NCI-H128 (cell line): ENCODE measurements around the gene HHLA2.
A peak's percentile ranks its signal among the peaks of the same experiment; 100 is the strongest.
"Not testable (repeated sequence)": the region's sequence is repeated elsewhere in the genome, so short reads cannot be mapped to it uniquely, and the experiment has no call there.

Experiments
- DNase-seq: peaks from one replicate; lab custom pipeline; 2025; ENCODE audit not compliant: unreplicated experiment; lab: John Stamatoyannopoulos, UW

HHLA2 gene

DNA sequence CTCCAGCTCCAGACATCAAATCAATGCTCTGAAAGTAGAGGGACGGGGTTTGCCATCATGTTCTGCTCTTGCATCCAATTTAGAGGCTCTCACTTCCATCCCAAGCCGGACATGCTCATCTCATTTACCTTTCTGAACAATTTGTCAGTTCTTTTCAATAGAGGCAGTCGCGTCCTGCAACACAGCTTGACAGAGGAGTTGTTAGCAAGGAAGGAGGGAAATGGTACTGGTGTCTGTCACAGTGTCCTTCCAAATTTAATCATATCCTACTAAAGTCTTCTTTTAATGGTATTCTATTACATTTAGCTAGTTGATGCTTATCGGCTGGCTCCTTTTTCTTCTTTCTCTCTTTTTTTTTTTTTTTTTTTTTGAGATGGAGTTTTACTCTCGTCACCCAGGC is 45.6 kb downstream of the HHLA2 start:
- DNase-seq = no peak

DNA sequence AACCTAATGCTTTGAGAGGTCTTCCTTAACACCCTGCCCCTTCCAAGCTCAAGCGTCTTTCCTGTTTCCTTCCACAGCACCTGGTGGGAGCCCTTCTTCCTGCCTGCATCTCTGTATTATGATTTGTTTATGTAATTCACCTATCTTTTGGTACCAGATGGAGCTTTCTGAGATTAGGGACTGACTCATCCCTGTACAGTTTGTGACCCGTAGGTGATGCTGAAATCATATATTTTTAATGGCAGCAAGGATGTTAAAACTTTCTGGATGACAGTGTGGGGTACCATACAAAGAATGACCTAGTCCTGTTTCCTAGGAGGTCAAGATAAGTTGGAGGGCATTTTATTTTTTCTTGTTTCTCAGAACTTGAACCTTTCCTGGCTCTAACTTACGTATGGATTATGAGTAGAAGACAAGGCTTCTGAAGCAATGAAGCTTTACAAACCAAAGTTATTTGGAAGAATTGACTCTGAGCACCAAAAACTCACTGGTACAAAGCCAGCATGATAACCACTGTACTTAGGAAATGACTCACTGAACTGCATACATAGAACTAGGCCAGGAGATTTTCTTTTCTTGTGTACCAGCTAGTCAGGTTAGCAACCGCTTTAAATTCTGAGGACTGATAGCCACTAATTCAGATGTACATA is 46.6 kb downstream of the HHLA2 start:
- DNase-seq = no peak

DNA sequence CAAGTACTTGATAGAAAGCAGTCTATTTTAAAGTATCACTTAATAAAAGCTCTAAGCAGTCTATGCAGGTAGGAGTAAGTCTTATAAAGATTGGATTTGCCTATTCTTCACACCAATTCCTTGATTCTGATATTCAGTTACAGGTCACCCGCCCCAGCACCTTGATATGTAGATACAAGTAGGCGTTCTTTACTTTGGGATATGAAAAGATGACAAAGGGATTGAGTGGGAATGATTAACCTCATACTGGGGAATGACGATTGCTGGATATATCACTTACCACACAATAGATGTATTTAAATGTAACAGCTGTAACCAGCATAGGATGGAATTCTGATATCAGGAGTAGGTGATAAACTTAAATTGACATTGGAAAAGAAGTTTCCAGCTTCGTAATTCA is 47.1 kb downstream of the HHLA2 start:
- no peak for DNase-seq

DNA sequence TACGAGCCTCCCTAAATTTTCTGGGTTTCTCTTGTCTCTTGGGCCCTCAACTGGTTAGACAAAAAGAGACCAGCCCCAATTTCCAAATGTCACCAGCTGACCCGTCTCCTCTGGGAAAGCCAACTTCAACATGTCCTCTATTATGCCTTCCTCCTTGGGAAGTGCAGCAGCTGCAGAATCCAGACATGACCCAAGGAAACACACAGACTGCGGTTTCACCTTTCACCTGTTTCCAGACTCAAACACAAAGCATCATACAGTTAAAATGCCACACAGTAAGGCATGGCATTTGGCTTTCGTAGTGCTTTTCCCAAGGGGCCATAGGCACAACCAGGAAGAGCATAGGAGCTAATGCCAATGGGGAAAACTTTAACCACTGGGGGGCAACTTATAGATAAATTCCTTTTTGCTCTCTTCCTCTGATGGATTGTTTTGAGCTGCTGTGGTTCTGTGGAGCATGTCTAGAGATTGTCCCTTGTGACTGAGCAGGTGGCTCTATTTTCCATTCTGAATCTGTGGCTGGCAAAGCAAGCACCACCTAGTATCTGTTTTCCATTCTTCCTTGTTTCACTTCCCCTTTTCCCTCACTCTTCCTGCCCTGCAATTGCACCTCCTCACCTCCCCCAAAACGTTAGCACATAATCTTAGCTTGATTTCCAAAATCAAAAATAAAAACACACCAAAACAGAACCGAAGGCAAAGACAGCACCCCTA is 49.3 kb downstream of the HHLA2 start:
- DNase-seq = no peak

DNA sequence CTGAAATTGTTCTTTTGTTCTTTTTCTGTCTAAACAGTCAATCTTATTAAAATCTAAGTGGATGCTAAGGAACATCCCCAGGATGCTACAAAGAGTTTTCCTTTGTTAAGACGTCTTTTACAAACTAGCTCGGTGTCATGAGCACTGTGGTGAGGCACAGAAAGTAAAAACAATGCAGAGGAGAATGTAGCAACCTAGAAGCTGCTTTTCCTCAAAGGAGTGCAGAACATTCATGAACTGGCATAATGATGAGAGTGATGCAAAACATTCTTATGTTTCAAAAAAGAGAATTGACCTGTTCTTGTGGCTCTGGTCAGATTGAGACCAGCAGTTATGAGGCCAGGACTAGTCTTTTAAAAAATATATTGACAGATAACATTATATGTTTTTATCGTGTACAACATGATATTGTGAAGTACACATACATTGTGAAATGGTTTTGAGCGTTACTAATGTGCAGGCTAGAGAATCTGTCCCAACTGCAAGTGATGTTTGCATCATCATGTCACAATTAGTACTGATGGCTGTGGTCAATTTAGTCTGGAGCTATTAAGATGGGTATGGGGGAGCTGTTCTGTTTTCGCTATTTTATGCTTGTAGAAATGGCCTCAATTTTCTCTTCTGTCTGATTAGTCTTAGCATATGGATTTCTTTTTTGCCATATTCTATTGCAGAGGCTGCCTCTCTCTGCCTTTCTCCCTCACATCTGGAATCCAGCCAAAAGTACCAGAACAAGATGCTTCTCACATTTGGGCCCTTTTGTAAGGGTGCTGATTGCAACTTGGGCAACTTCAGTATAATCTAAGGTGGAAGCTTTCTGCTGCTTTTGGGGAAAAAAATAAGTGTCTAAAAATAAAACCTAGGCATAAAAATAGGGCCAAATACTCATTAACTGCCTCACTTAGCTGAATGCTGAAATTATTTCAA is 50.2 kb downstream of the HHLA2 start:
- DNase-seq = no peak

DNA sequence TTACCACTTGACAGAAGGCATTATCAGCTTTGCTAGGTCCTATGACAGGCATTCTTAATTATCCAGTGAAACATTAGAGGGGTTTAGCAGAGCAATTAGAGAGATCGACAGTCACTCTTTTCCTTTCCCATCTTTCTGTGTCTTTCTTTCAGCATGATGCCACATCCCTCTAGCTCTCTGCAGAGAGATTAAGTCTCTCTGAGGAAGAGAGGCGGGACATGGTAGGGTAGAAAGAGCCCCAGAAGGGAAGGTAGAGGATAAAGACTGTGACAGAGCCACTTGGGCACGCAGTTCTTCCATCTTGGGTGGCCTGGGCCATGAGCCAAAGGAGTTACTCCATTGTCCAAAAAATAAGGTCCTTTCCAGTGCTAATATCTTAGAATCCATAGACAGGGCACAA is 55.8 kb downstream of the HHLA2 start:
- no peak for DNase-seq

DNA sequence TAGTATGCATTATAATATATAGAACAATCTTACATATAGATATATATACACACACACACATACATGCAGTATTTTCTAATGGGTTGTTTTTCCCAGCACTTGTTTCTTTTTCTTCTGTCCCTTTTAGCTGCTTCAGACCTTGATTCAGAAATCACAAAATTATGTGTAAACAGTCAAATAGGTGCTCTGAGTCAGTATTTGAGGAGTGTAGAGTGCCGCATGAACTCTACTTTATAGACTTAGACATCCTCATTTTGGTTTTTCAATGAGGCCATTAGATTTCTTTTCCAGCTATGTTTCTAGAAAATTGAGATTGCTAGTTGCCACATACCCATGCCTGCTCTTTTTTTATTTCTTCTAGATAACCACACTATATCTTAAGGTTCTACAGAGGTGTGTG is 58.2 kb downstream of the HHLA2 start:
- no peak for DNase-seq

DNA sequence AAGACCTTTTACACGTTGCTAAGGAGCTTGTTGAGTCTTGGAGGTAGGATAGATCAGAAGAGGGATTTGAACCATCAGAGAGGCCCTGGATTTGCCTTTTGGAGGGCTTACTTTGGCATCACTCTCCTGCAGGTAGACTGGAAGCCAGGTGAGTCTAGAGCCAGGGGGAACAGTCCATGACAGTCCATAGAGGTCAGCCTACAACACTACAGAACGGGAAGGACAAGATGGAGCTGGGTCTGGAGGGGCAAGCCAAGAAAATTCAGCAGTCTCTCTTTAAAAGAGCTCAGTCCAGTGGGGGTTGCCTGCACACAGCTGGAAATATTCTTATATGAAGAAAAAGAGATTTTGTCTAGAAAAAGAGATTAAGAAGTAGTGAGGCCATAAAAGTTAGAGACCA is 60.7 kb downstream of the HHLA2 start:
- no peak for DNase-seq

DNA sequence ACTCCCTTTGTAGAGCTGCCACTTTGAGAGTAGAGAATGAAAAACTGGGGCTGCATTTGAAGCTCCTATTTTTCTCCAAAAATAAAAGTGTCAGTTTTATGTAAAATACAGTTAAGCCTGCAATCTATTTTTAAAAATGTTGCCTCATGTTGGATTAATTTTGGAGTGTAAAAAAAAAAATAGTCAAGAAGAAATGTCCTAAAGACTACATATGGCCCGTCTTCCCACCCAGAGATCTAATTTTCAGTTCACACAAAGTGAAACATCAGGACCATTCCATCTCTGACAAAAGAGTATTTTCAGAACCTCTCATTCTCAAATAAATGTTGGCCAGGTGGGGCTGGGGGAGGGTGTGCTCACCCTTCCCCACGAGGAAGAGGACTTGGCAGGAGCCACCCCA is 62.7 kb downstream of the HHLA2 start:
- DNase-seq = no peak

DNA sequence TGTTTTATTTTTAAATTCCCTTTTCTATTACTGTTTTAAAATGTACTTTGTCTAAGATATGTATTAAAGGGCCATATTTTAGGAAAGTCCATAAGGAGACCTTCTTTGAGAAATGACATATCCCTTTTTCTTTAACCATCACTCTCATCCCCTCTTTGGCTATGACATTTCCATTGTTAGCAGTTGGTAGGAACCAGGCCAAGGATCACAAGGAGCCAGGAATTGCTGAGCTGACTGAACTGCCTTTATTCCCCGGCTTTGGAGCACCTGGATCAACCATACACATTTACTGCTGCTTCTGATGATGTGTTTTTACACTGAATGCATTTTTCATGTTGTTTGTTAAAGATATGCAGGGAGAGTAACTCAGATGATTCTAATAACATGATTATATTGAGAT is 79.7 kb downstream of the HHLA2 start:
- DNase-seq = no peak

DNA sequence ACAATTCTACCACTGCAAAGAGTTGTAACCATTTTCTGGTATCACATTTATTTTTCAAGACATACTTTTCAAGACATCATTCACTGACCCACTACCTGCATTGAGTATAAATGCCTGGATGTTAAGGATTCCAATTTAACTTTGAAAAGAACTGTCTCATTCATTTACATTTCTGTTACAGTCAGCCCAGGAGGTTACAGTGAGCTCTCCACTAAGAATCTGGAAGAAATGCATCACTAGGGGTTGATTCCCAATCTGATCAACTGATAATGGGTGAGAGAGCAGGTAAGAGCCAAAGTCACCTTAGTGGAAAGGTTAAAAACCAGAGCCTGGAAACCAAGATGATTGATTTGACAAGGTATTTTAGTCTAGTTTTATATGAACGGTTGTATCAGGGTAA is 81.0 kb downstream of the HHLA2 start:
- no peak for DNase-seq

DNA sequence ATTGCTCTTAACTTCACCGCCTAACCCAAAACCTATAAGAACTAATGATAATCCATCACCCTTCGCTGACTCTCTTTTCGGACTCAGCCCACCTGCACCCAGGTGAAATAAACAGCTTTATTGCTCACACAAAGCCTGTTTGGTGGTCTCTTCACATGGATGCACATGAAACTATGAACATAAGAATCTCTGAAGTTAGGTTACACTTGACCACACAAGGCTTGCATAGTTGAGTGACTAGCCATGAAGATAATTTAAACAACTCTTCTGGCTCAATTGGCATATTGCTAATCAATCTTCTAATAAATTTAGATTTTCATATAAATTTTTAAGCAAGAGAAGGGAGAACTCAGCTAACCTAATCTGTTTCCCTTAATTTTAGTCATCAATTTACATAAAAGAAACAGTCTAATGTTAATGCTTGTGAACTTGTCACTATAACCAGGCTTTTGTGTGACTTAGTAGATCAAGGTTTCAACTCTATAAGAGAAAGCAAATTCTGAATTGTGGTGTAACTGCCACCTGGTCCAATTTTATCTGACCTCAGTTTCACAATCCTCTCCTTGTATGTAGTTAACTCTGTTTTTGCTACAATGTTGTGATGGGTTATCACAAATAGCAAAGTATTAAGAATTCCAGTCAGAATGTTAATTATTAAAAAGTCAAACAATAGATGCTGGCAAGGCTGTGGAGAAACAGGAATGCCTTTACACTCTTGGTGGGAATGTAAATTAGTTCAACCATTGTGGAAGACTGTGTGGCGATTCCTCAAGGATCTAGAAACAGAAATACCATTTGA is 82.0 kb downstream of the HHLA2 start:
- DNase-seq = no peak

DNA sequence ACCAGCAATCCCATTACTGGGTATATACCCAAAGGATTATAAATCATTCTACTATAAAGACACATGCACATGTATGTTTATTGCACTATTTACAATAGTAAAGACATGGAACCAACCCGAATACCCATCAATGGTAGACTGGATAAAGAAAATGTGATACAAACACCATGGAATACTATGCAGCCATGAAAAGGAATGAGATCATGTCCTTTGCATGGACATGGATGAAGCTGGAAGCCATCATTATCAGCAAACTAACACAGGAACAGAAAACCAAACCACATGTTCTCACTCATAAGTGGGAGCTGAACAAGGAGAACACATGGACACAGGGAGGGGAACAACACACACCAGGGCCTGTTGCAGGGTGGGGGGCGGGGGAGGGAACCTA is 82.6 kb downstream of the HHLA2 start:
- not testable (repeated sequence) for DNase-seq

DNA sequence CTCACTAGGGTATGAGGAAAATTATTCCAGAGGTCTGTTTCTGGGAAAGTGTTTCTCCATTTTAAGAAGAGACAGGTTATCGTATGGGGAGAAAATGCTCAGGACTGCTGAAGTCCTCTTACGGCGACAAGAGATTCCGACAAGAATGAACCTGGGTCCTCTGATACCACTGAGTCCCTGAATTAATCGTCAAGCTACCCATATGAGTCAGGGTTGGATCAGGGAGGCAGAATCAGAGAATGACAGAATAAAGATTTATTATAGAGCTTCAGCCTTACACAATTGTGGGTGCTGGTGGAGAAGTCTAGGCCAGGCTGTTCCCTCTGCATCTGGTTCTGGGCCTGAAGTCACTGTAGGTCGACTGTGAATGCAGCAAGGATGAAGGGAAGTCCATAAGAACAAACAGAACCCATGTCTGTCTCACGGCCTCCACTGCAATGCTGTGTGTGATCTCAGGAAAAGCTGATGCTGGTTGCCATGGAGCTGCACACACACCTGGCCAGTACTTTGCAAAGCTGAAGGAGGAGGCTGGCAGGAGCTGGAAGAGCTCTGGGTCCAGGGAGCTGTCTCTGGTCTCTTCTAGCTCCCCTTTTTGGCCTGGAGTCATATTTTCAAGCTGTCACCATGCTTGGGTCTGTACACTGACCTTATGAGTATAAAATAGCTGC is 83.9 kb downstream of the HHLA2 start:
- DNase-seq = no peak

DNA sequence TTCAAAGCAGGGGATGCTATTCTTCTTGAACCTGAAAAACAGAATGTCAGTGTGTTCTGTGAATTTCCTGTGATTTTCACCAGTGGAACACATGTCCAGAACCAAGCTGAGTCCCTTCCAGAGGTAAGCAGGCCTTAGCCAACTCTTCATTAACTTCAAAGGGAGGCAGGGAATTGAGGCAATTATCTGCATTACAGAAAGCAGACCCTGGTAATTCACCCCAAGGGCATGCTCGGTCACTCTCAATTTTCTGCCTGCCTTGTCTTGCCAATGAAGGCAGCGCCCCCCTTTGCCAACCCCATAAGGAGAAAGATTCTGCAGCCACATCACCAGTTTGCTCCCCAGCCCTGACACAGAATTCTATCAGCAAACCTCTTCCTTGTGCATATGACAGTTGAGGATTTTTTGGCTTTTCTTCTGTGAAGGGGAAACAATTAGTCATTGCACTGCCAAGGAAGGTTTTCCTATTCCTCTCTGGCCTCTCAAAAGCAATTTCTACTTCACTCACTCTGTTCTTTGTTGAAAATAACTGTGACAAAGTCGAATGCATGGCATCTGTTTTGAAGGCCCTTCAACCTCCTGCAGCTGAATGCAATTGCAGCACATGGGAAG is 85.3 kb downstream of the HHLA2 start:
- DNase-seq = no peak

DNA sequence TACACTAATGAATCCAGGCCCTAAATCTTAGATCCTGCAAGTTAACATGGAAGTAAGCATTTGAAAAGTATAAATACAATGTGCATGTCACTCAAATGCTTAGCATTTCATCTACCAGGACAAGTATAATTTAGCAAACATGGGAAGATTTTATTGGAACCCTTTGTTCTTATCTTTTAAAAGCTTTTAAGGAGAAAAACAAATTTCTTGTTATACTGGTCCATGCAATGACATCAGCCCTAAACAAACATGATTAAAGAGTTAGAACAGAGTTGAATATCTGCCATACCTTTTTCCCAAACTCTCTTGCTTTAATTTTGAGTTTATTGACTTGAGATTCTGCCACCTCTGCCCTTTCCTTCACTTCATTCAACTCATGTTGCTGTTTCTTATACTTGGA is 87.0 kb downstream of the HHLA2 start:
- no peak for DNase-seq

DNA sequence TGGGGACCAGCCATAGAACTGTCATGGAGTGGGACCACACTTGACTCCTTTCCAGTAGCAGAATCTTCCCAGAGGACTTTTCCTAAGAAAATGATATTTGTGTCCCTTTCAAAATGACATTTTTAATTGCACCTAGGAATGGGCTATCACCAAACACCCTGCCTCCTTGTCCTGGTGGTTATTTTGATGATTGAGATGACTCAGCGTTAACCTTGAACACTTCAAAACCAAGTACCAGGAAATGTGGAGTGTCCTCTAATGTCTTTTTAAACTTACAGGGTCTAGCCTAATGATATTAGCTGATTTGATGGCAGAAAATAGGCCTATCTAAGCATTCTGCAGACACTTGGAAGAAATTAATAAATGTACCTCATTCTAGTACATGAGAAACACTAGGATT is 90.7 kb downstream of the HHLA2 start:
- DNase-seq = no peak

DNA sequence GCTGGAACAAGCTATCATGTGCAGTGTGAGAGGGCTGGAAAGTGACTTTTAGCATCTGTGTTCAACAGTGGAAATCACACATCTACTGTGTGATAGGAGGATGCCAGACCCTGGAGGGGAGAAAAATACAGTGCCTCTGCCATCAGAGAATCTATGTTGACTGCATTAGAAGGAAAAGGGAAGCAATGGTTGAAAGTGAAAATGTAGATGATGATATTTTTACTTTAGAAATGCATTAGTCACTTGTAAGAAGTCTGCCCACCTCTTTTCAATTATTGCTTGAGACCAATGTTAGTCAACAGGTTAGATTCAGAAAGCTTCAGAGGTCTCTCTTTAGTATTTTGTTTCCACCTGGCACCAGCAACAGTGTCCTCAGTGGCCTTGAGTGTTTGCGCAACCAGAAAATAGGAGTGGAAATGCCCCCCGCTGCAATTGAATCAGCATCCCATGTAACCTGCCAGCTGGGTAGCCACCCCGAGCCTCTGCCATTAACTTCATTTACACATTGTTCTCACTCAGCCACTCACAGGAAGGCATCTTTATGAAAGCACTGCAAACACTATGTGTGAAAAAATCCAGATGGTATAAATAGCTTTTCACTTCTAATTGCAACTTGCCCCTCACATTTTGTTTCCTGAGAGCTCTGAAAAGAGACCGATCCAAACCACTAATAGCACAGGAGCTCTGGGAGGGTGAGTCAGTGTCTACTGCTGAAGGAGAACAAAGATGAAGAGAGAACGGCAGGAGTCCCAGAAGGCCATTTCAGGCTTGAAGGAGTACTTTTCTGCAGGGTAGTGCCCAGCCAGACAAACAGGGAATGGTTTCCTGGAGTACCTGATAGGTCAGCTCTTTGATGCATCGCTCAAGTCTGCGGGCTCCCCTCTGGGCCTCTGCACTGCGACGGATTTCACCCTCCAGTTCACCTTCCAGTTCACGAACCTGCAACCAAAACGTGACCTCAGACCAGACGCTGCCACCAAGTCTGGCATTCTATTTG is 92.1 kb downstream of the HHLA2 start:
- peak; percentile 79 for DNase-seq

DNA sequence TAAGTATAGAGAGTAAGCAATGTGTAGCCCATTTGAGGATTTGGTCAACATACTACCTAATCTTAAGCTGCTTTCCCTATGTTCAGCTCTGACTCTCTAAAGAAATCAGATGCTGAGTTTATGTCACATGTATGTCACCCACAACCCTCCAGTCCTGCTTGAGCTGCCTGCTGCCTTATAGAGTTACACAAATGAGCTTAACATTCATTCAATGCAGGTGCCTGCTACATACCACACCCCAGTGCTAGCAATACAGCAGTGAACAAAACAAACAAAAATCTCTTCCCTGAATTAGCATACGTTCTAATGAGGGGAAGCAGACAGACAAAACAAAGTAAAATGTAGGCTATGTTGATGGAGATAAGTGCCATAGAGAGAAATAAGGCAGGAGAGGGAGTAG is 93.0 kb downstream of the HHLA2 start:
- DNase-seq = no peak
